Measurements from ENCODE around the gene P2RY11.

The P2RY11 gene

GRCh38 chr19:10111405-10111811, at the start of gene P2RY11:
TSS of gene P2RY11 (plus strand) at chr19:10111693. CDS start at chr19:10111722, 29 bp downstream.
- DNase-seq (ENCODE audit: low spot score), result no peak

- DNase-seq (ENCODE audit: low spot score), result no peak
These were observed 49.7 kb upstream of the P2RY11 start for GRCh38 chr19:10061717-10062310.

- DNase-seq (ENCODE audit: low spot score), result no peak
These were observed 43.3 kb upstream of the P2RY11 start for GRCh38 chr19:10068205-10068604.

GRCh38 chr19:10069046-10069445, 42.4 kb upstream of the P2RY11 start:
- DNase-seq (ENCODE audit: low spot score), result no peak

GRCh38 chr19:10070730-10071446, 40.6 kb upstream of the P2RY11 start:
- no peak for DNase-seq (ENCODE audit: low spot score)

GRCh38 chr19:10074153-10074552, 37.3 kb upstream of the P2RY11 start:
- peak; percentile 52 for DNase-seq (ENCODE audit: low spot score)

GRCh38 chr19:10076535-10076934, 35.0 kb upstream of the P2RY11 start:
- no peak for DNase-seq (ENCODE audit: low spot score)

GRCh38 chr19:10078329-10078728, 33.2 kb upstream of the P2RY11 start:
- no peak for DNase-seq (ENCODE audit: low spot score)

GRCh38 chr19:10079031-10079453, 32.5 kb upstream of the P2RY11 start:
- DNase-seq (ENCODE audit: low spot score), result no peak

GRCh38 chr19:10083911-10084310, 27.6 kb upstream of the P2RY11 start:
- DNase-seq (ENCODE audit: low spot score), result no peak

- no peak for DNase-seq (ENCODE audit: low spot score)
These were observed 26.7 kb upstream of the P2RY11 start for GRCh38 chr19:10084803-10085202.

GRCh38 chr19:10085641-10086590, 25.6 kb upstream of the P2RY11 start, which contains the start of gene SHFL:
TSS of gene SHFL (plus strand) at chr19:10086317. CDS start at chr19:10086428, 111 bp downstream.
- peak; percentile 58 for DNase-seq (ENCODE audit: low spot score)

GRCh38 chr19:10086591-10087192, 24.8 kb upstream of the P2RY11 start:
- no peak for DNase-seq (ENCODE audit: low spot score)

- no peak for DNase-seq (ENCODE audit: low spot score)
These were observed 24.0 kb upstream of the P2RY11 start for GRCh38 chr19:10087296-10088061.

GRCh38 chr19:10088949-10089554, 22.4 kb upstream of the P2RY11 start:
- no peak for DNase-seq (ENCODE audit: low spot score)

GRCh38 chr19:10089801-10090375, 21.6 kb upstream of the P2RY11 start:
- no peak for DNase-seq (ENCODE audit: low spot score)

- no peak for DNase-seq (ENCODE audit: low spot score)
These were observed 20.2 kb upstream of the P2RY11 start for GRCh38 chr19:10091370-10091687.

GRCh38 chr19:10091895-10092641, 19.4 kb upstream of the P2RY11 start:
- no peak for DNase-seq (ENCODE audit: low spot score)

- no peak for DNase-seq (ENCODE audit: low spot score)
These were observed 18.7 kb upstream of the P2RY11 start for GRCh38 chr19:10092648-10093294.

All from SW480 (cell line).